ENCODE measurements around the gene ICAM2.

The ICAM2 gene

DNA sequence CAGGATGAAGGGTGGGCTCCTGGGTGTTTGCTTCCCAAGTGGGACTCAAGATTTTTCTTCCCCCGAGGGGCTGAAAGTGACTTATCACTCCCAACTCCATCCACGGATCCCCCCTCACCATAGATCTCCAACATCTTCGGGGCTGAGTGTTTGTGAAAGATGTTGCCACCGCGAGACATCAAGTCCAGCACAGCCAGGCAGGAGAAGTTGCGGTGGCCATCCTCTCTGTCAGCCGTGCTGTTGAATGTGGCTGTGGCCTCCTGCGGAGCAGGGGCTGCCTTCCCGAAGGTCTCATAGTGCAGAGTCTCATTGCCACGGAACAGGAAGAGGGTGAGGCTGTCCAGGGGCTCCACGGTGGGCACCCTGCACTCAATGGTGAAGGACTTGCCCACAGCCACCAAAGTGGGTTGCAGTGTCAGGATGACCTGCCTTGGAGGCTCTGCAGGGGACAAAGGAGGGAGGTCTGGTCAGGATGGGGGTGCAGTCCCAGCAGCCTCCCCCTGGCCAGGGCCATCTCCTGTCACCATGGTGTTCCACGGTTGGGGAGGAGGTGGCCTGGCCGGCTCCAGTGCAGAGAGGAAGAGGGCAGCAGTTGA lies 16.8 kb downstream of the ICAM2 start:
- Mint-ChIP-seq H3K4me3 (no peak overlapping the region), H3K4me1 (ENCODE audit: low read depth in 2 of 2) (peaks cover 29 to 36% of the 10 kb centered on the region in 2 donors), H3K9me3 (no peaks in the 10 kb centered on the region), H3K27ac (peak overlapping the region; percentile 52 to 71), H3K36me3 (ENCODE audit: insufficient read depth) (peaks cover 32% of the 10 kb centered on the region), H3K27me3 (no peaks in the 10 kb centered on the region)
- DNase-seq (no peak), ATAC-seq (replicated peaks) (no peak)

DNA sequence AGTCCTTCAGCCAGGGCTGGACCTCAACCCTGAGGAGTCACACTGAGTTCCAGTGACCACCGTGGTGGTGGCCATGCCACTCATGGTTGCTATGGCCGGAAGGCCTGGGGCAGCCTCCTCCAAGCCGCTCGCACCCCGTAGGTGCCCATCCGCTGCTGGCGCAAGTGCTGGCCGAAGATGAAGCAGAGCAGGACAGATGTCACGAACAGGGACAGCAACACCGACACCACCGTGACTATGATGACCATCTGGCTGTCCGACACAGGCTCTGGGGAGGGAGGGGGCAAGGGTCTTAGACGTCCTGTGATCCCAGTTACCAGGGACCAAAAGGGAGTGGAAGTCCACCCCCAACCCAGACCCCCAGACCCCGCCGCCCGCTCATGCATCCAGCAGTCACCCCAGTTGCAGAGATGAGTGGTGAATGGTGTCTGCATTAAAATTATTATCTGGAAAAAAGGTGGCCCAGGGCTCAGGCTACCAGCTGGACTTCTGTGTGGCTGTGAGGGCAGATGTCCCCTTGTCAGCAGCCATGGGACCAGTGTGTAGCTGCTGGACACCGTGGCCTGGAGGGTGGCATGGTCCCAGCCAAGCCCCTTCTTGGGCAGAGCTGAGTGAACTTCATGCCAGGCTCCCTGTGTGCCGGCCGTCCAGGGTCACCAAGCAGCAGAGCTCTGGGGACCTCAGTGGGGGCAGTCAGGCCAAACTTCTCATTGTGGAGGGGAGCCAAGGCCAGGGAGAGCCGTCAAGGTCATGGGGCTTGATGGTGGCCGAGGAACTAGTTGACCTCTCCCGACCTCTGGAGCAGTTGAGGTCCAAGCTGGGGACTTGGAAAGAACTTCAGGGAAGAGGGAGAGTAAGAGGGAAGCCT lies 17.5 kb downstream of the ICAM2 start:
- Mint-ChIP-seq H3K27me3 (no peaks in the 10 kb centered on the region), H3K9me3 (no peaks in the 10 kb centered on the region), H3K4me1 (ENCODE audit: low read depth in 2 of 2) (peaks cover 29 to 33% of the 10 kb centered on the region in 2 donors), H3K27ac (peak overlapping the region; percentile 52 to 71), H3K36me3 (ENCODE audit: insufficient read depth) (peaks cover 33% of the 10 kb centered on the region), H3K4me3 (no peak overlapping the region)
- no peak for DNase-seq
- no peak for ATAC-seq (replicated peaks)

DNA sequence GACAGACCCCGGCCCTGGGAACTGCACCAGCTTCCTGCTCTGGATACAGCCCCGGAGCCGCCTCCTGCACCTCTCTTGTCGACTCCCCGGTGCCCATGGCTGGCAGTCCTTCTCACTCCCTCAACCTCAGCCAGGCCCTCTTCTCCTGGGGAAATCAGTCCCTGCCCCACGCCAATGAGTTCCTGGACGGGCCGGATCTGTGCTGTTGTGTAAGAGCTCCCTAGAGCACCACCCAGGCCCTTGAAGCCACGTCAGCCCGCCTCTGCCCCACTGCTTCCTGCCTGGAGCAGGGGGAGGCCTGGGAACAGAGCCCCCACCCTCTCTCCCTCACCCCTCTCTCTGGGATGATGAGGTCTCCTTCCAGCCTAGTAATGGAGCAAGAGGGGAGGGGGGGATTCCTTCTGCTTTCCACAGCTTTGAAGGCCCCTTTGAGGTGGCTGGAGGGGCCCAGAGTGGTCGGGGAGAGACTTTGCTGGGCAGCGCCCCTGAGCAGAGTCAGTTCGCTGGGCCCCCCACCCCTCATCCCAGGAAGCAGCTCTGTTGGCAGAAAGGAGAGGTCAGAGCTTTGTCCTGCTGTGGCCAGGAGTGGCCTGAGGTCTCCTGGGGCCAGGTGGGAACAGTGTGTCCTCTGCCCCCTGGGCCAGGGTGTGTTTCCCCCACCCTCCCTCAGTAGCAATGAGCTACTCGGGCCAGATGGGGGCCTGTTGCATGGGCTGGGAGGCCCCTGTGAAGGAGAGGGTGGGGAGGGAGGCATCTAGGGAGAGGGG lies 18.5 kb downstream of the ICAM2 start:
- Mint-ChIP-seq H3K4me1 (ENCODE audit: low read depth in 2 of 2) (peaks cover 33 to 35% of the 10 kb centered on the region in 2 donors), H3K36me3 (ENCODE audit: insufficient read depth) (peaks cover 37% of the 10 kb centered on the region), H3K27ac (peak overlapping the region in 1 of 2 donors; percentile 73), H3K27me3 (no peaks in the 10 kb centered on the region), H3K9me3 (no peaks in the 10 kb centered on the region), H3K4me3 (no peak overlapping the region)
- DNase-seq (no peak), ATAC-seq (replicated peaks) (no peak)

DNA sequence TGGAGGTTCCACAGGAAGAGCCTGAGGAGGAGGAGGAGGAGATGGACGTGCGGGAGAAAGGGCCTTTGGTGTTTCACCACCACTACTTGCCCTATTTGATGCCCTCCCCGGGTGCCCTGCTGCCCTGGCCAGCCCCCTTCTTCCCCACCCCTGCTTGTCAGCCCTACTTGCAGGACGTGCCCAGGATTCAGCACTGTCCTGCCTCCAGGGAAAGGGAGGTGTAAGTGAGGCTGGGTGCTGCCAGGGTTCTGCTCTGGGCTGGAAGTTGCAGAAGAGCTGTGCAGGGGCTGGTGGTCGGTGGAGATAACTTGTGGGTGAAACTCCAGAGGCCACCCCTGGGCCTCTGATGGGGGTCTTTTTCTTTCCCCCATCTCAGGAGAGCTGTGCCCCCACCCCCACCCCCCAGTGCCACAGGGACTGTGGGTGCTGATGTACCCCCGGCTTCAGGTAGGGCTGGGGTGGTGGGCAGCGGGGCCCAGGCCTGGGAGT lies 19.3 kb downstream of the ICAM2 start:
- no peaks in the 10 kb centered on the region for H3K9me3 Mint-ChIP-seq
- H3K4me3 Mint-ChIP-seq: no peak overlapping the region
- H3K27me3 Mint-ChIP-seq: no peaks in the 10 kb centered on the region
- H3K4me1 Mint-ChIP-seq (ENCODE audit: low read depth in 2 of 2): peaks cover 37% of the 10 kb centered on the region in 2 donors
- no peak for ATAC-seq (replicated peaks)
- H3K27ac Mint-ChIP-seq: peak overlapping the region; percentile 5 to 73
- no peak for DNase-seq
- peaks cover 36% of the 10 kb centered on the region for H3K36me3 Mint-ChIP-seq (ENCODE audit: insufficient read depth)

DNA sequence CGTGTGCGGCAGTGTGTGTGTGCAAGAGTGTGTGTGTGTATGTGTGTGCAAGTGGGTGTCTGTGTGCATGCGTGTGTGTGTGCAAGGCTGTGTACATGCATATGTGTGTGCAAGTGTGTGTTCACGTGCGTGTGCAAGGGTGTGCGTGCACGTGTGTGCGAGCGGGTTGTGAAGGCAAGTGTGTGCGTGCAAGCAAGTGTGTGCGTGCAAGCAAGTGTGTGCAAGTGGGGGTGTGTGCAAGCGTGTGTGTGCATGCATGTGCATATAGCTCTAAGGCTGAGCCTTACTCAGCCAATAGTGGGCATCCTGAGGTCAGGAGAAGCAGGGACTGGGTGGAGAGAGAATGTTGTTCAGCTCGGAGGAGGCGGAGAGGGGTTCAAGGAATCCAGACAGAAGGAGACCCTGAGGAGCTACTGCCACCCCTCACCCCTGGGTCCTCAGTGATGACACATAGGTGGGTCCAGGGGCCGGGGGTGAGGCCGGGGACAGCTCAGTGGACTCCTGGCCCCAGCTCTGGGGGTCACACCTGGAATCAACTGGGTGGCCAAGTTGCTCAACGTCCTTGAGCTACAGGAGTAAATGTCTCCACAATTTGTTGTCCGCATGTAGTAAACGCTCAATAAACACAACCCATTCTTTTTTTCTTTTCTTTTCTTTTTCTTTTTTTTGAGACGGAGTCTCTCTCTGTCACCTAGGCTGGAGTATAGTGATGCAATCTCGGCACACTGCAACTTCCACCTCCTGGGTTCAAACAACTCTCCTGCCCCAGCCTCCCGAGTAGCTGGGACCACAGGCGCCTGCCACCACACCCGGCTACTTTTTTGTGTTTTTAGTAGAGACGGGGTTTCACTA lies 20.5 kb downstream of the ICAM2 start:
- Mint-ChIP-seq H3K4me1 (ENCODE audit: low read depth in 2 of 2) (peaks cover 37 to 41% of the 10 kb centered on the region in 2 donors), H3K27ac (peak overlapping the region; percentile 65 to 73), H3K27me3 (no peaks in the 10 kb centered on the region), H3K9me3 (no peaks in the 10 kb centered on the region), H3K4me3 (peak overlapping the region; percentile 91 to 93), H3K36me3 (ENCODE audit: insufficient read depth) (peaks cover 27% of the 10 kb centered on the region)
- DNase-seq (no peak), ATAC-seq (replicated peaks) (no peak)

DNA sequence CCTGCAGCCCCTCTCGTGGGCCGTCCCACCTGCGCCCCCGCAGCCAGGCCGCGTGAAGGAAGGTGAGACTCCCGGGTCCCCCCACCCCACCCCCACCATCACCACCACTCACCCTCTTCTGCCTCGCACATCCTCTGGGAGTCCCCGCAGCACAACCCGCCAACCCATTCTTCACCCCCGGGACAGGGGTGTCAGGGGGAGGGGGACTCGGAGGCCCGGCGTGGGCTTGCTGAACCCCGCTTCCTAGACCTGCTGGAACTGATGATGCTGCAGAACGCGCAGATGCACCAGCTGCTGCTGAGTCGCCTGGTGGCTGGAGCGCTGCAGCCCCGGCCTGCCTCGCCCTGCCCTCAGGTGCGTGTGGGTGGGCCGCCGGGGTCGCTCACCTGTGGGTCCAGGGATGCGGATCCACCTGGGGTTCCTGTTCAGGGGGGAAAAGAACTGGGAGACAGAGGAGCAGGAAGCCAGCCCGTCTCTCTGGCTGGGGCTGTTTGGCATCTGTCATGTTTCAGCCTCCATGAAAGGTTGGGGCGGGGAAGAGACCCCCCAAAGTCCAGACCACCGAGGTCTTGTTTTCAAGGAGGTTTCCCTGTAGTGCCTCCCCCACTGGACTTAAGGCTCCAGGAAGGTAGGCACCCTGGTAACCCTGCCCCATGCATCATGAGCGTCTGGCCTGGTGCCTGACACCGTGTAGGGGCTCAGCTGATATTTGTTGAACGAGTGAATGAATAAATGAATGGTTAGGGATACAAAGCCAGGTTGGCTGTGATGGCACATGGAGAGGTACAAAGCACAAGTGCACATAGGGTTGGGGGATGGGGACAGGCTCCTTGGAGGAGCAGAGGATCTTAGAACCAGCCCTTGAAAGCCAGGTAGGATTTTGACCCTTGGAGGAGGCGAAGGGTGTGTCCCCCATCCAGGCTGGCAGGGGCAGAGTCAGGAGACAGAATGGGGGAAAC lies 21.4 kb downstream of the ICAM2 start:
- Mint-ChIP-seq H3K36me3 (ENCODE audit: insufficient read depth) (peaks cover 23% of the 10 kb centered on the region), H3K4me1 (ENCODE audit: low read depth in 2 of 2) (peaks cover 42 to 47% of the 10 kb centered on the region in 2 donors), H3K9me3 (no peaks in the 10 kb centered on the region), H3K27me3 (no peaks in the 10 kb centered on the region), H3K4me3 (peak overlapping the region; percentile 91 to 93), H3K27ac (peak overlapping the region; percentile 74 to 93)
- DNase-seq (peak in 2 of 3 experiments; percentile 27 to 37), ATAC-seq (replicated peaks) (peak; percentile 64)

DNA sequence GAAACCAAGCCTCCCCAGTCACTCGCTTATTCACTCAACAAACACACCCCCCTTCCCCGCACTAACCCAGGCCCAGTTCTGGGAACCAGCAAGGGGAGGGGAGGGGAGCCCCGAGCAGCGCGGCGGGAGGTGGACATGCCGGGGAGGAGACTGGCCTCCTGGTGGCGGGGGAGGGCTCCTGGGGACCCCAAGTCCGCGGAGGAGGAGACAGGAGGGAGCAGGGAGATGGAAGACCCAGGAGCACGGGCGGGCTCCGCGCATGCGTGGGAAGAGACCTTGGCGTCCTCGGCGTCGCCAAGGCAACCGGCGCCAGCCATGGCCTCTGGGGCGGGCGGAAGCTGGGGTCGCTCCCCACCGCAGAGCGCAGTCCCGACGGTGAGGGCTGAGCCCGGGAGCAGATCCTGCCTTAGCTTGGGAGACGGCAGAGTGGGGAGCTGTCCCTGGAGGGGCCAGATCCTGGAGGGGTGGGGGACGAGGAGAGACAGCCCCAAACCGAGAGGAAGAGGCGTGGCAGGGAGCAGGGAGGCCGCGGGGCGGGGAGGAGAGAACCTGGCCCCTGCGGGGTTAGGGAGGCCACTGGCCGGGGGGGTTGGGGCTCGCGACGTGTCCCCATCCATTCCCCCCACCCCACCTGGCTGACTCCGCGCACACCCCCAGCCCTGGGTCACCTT lies 22.2 kb downstream of the ICAM2 start, which contains the start of gene PRR29:
Gene PRR29 (plus strand): TSS at position 302 of the 671 bp plus-strand sequence. CDS start 14 bp downstream, at position 316.
- no peaks in the 10 kb centered on the region for H3K9me3 Mint-ChIP-seq
- peak; percentile 68 to 70 (median 69) for DNase-seq
- ATAC-seq (replicated peaks): peak; percentile 65
- peaks cover 18% of the 10 kb centered on the region for H3K36me3 Mint-ChIP-seq (ENCODE audit: insufficient read depth)
- H3K4me3 Mint-ChIP-seq: peak within 1 kb of the TSS; percentile 91 to 93
- H3K27ac Mint-ChIP-seq: peak within 1 kb of the TSS; percentile 74 to 93
- H3K27me3 Mint-ChIP-seq: no peaks in the 10 kb centered on the region
- peaks cover 47 to 54% of the 10 kb centered on the region in 2 donors for H3K4me1 Mint-ChIP-seq (ENCODE audit: low read depth in 2 of 2)

DNA sequence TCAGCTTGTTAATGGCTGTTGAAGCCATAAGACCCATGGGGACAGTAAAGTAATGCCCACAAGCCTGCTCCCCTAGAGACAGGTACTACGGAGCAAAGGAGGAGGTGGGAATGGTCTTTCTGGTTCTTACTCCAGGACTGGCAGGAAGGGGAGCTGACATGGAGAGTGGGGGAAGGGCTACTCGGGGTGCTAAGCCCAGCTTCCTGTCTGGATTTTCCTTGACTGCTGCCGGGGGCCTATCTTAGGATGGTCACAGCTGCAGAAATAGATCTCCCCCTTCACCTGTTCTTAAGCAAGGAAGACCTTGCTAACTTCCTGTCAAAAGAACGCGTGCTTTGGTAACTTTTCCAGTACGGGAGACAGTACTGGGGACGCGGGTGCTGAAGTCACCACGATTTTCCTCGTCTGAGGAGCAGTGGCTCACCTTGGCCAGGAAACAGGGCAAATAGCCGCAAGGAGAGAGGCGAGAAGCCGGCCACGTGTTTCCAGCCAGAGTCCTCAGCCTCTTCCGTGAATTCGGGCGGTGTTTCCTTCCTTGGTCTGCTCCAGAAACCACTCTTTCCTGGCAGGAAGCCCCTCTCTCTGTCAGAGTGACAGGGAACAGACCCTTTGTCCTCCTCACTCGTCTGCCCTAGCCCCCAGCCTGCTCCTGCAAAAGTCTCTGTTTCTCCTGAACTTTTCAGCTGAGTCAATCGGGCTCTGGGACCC lies 22.9 kb downstream of the ICAM2 start:
- ATAC-seq (replicated peaks): no peak
- H3K27me3 Mint-ChIP-seq: no peaks in the 10 kb centered on the region

DNA sequence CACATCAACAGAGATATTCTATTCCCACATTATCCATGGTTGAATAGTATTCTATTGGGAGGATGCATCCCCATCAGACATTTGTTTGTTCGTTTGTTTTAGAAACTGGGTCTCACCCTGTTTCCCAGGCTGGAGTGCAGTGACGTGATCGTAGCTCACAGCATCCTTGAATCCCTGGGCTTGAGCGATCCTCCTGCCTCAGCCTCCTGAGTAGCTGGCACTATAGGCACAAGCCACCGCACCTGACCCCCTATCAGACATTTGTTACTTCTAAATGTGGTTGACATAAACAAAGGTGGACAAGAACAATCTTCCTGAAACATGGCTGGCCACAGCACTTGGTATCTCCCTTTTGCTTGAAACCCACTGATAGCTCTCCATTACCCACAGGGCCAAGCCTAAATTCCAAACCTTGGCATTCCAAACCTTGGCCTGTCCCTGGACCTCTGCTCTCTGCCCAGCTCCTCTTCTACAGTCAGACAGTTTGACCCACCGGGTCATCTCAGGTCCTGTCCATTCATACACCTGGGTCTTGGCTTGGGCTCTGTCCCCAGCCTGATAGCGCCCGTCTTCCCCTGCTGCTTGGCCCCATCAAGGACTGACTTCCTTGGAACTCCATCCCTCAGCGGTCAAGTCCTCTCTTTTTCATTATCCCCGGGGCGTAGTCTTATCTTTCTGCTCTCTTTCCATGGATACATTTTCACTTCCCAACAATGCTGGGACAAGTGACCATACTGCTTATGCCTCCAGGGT lies 23.8 kb downstream of the ICAM2 start:
- peaks cover 56 to 62% of the 10 kb centered on the region in 2 donors for H3K4me1 Mint-ChIP-seq (ENCODE audit: low read depth in 2 of 2)
- H3K4me3 Mint-ChIP-seq: peak overlapping the region; percentile 91 to 93
- DNase-seq (no peak), ATAC-seq (replicated peaks) (no peak)
- peak overlapping the region; percentile 30 to 74 for H3K27ac Mint-ChIP-seq
- peaks cover 22% of the 10 kb centered on the region for H3K36me3 Mint-ChIP-seq (ENCODE audit: insufficient read depth)
- no peaks in the 10 kb centered on the region for H3K9me3 Mint-ChIP-seq
- no peaks in the 10 kb centered on the region for H3K27me3 Mint-ChIP-seq

More for the DNA sequence above, 22.9 kb downstream of the ICAM2 start:
- no peaks in the 10 kb centered on the region for H3K9me3 Mint-ChIP-seq
- H3K36me3 Mint-ChIP-seq (ENCODE audit: insufficient read depth): peaks cover 22% of the 10 kb centered on the region
- no peak for DNase-seq
- H3K27ac Mint-ChIP-seq: peak overlapping the region; percentile 74 to 93
- H3K4me1 Mint-ChIP-seq (ENCODE audit: low read depth in 2 of 2): peaks cover 51 to 58% of the 10 kb centered on the region in 2 donors
- H3K4me3 Mint-ChIP-seq: peak overlapping the region; percentile 91 to 93

DNA sequence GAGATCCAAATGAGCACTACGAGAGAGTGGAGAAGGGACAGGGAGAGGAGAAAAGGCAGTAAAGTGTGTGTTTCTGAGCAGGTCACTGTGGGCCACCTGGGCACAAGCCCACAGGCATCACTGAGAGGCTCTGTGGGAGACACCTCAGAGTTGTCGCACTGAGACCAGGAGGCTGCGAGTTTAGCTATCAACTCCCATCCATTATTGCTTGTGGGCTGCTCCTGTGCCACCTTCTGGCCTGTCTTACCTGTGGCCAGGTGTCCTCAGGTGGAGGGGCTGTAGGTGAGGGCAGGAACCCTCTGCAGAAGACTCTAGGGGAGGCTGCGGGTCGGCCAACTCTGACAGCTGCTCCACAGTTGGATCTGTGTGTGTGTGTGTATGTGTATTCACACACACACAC lies 24.8 kb downstream of the ICAM2 start:
- H3K4me3 Mint-ChIP-seq: no peak overlapping the region
- peaks cover 61 to 70% of the 10 kb centered on the region in 2 donors for H3K4me1 Mint-ChIP-seq (ENCODE audit: low read depth in 2 of 2)
- H3K9me3 Mint-ChIP-seq: no peaks in the 10 kb centered on the region
- H3K27ac Mint-ChIP-seq: peak overlapping the region; percentile 4 to 30
- DNase-seq (no peak), ATAC-seq (replicated peaks) (no peak)
- no peaks in the 10 kb centered on the region for H3K27me3 Mint-ChIP-seq
- peaks cover 23% of the 10 kb centered on the region for H3K36me3 Mint-ChIP-seq (ENCODE audit: insufficient read depth)
